ENCODE results near the gene SYCP3. TPM values are rescaled to one million over a fixed set of nuclear protein-coding genes. Genes with fewer than 3 reads are reported as not detected.

Gene SYCP3
- total and polyA plus RNA-seq, 2 of the 13 experiments (the other 11 are each of a cell fraction or from before 2014, with no cell fraction given) = not detected

- TF ChIP-seq MED13 (CRISPR knock-in tag; IDR thresholded peaks at IDR 0.05) (no peak; the same call in 1 of the 2 replicates), ZNF331 (CRISPR knock-in tag; IDR thresholded peaks at IDR 0.05) (no peak), HCFC1 (IDR thresholded peaks at IDR 0.05; ENCODE audit: low read depth, low read length) (no peak), SNAI1 (CRISPR knock-in tag; IDR thresholded peaks at IDR 0.05; ENCODE audit: borderline replicate concordance) (0 out of 2 replicates have a peak, but pooled peaks have one; percentile 37), RFX5 (IDR thresholded peaks at IDR 0.05; ENCODE audit: low read depth, low read length) (no peak), ATF7 (IDR thresholded peaks at IDR 0.05) (no peak), ATF7 (CRISPR knock-in tag; IDR thresholded peaks at IDR 0.05) (no peak), EED (CRISPR knock-in tag; IDR thresholded peaks at IDR 0.05) (no peak), TBX2 (CRISPR knock-in tag; IDR thresholded peaks at IDR 0.05; ENCODE audit: borderline replicate concordance) (peak; percentile 23; the same call in 1 of the 2 replicates), CREB1 (IDR thresholded peaks at IDR 0.05) (no peak), CREB1 (CRISPR knock-in tag; IDR thresholded peaks at IDR 0.05) (no peak), NFAT5 (CRISPR knock-in tag; IDR thresholded peaks at IDR 0.05) (no peak), HOMEZ (CRISPR knock-in tag; IDR thresholded peaks at IDR 0.05; ENCODE audit: low read depth) (no peak), HMG20A (CRISPR knock-in tag; IDR thresholded peaks at IDR 0.05; ENCODE audit: borderline replicate concordance) (0 out of 2 replicates have a peak, but pooled peaks have one; percentile 7), PHB2 (IDR thresholded peaks at IDR 0.05; ENCODE audit: partially characterized antibody) (no peak), ZNF777 (CRISPR knock-in tag; IDR thresholded peaks at IDR 0.05) (peak; percentile 29; the same call in 1 of the 2 replicates), TGIF2 (CRISPR knock-in tag; IDR thresholded peaks at IDR 0.05) (no peak), SIN3B (IDR thresholded peaks at IDR 0.05; ENCODE audit: low read length) (no peak), ZNF552 (CRISPR knock-in tag; IDR thresholded peaks at IDR 0.05; ENCODE audit: borderline replicate concordance) (no peak), MAX (IDR thresholded peaks at IDR 0.05) (no peak; the same call in 1 of the 2 replicates)
- TF ChIP-seq, protein P1, sequence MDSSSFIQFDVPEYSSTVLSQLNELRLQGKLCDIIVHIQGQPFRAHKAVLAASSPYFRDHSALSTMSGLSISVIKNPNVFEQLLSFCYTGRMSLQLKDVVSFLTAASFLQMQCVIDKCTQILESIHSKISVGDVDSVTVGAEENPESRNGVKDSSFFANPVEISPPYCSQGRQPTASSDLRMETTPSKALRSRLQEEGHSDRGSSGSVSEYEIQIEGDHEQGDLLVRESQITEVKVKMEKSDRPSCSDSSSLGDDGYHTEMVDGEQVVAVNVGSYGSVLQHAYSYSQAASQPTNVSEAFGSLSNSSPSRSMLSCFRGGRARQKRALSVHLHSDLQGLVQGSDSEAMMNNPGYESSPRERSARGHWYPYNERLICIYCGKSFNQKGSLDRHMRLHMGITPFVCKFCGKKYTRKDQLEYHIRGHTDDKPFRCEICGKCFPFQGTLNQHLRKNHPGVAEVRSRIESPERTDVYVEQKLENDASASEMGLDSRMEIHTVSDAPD (CRISPR knock-in tag; IDR thresholded peaks at IDR 0.05) = no peak
- TF ChIP-seq, protein P2, sequence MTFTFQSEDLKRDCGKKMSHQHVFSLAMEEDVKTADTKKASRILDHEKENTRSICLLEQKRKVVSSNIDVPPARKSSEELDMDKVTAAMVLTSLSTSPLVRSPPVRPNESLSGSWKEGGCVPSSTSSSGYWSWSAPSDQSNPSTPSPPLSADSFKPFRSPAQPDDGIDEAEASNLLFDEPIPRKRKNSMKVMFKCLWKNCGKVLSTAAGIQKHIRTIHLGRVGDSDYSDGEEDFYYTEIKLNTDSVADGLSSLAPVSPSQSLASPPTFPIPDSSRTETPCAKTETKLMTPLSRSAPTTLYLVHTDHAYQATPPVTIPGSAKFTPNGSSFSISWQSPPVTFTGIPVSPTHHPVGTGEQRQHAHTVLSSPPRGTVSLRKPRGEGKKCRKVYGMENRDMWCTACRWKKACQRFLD (CRISPR knock-in tag; IDR thresholded peaks at IDR 0.05; ENCODE audit: borderline replicate concordance) = no peak
Measured at GRCh38 chr12:101697930-101698799, 41.1 kb downstream of the SYCP3 start (continued).
